HepG2 (cell line): ENCODE measurements around the gene EMP2. TPM values are rescaled to one million over a fixed set of nuclear protein-coding genes. Genes with fewer than 3 reads are reported as not detected.
A peak's percentile ranks its signal among the peaks of the same experiment; 100 is the strongest.

Experiments used
- ARHGAP35 ChIP-seq: sonication (generic); formaldehyde crosslinking; IDR thresholded peaks from 2 replicates; pipeline ENCODE4 v1.9.0; 2022; ENCODE audit warnings: mild to moderate bottlenecking, inconsistent platforms, moderate library complexity, missing genetic modification reagents, borderline replicate concordance
- ATF7 ChIP-seq, 2 experiments: fragments of 450-650 bp in 1 of 2; sonication (generic) in 1 of 2; formaldehyde crosslinking in 1 of 2; IDR thresholded peaks; 2 replicates each; pipeline versions ENCODE4 v1.4.0 to v1.6.1; 2016 to 2020; ENCODE audit warnings: antibody characterized with exemption in 1 of 2, mild to moderate bottlenecking in 1 of 2, missing genetic modification reagents in 1 of 2
- BHLHE40 ChIP-seq: IDR thresholded peaks from 2 replicates; pipeline ENCODE4 v1.6.1; 2011; ENCODE audit warnings: low read length, improper control_type of control experiment
- ELF1 ChIP-seq: sonication (generic); formaldehyde crosslinking; IDR thresholded peaks from 2 replicates; pipeline ENCODE4 v1.4.0; 2020; ENCODE audit warnings: missing genetic modification reagents
- ESRRA ChIP-seq: sonication (generic); formaldehyde crosslinking; IDR thresholded peaks from 2 replicates; pipeline ENCODE4 v1.5.1; 2020; ENCODE audit warnings: mild to moderate bottlenecking, low read depth, missing genetic modification reagents
- FOXM1 ChIP-seq: sonication (generic); formaldehyde crosslinking; IDR thresholded peaks from 2 replicates; pipeline ENCODE4 v1.5.0; 2020; ENCODE audit warnings: missing genetic modification reagents
- HIVEP1 ChIP-seq: sonication (generic); formaldehyde crosslinking; IDR thresholded peaks from 2 replicates; pipeline ENCODE4 v1.4.0; 2020; ENCODE audit warnings: mild to moderate bottlenecking, missing genetic modification reagents
- HMGA1 ChIP-seq: sonication (generic); formaldehyde crosslinking; conservative IDR thresholded peaks from 2 replicates; pipeline ENCODE4 v1.4.0; 2020; ENCODE audit warnings: missing genetic modification reagents
- LRRFIP1 ChIP-seq: sonication (generic); formaldehyde crosslinking; conservative IDR thresholded peaks from 2 replicates; pipeline ENCODE4 v1.4.0; 2020; ENCODE audit warnings: missing genetic modification reagents
- NFIC ChIP-seq: IDR thresholded peaks from 2 replicates; pipeline ENCODE4 v1.6.1; 2012; ENCODE audit warnings: mild to moderate bottlenecking, low read length, inconsistent platforms
- NFKB2 ChIP-seq: sonication (generic); formaldehyde crosslinking; IDR thresholded peaks from 2 replicates; pipeline ENCODE4 v1.4.0; 2020; ENCODE audit warnings: missing genetic modification reagents, borderline replicate concordance
- NR2C2 ChIP-seq: sonication (generic); formaldehyde crosslinking; IDR thresholded peaks from 2 replicates; pipeline ENCODE4 v1.4.0; 2020; ENCODE audit warnings: missing genetic modification reagents, mild to moderate bottlenecking, moderate library complexity, borderline replicate concordance
- PTBP1 ChIP-seq: fragments of 200-400 bp; formaldehyde crosslinking; IDR thresholded peaks from 2 replicates; pipeline ENCODE4 v1.6.1; 2018; ENCODE audit warnings: low read length, low read depth; ENCODE audit not compliant: poor library complexity, severe bottlenecking
- RBFOX2 ChIP-seq: fragments of 200-400 bp; formaldehyde crosslinking; IDR thresholded peaks from 2 replicates; pipeline ENCODE4 v1.6.1; 2017; ENCODE audit warnings: low read depth, mild to moderate bottlenecking, low read length
- TRIM22 ChIP-seq: fragments of 450-650 bp; IDR thresholded peaks from 2 replicates; pipeline ENCODE4 v1.6.1; 2017
- YEATS2 ChIP-seq: sonication (generic); formaldehyde crosslinking; IDR thresholded peaks from 2 replicates; pipeline ENCODE4 v1.4.0; 2020; ENCODE audit warnings: missing genetic modification reagents, borderline replicate concordance
- ZBTB34 ChIP-seq: sonication (generic); formaldehyde crosslinking; IDR thresholded peaks from 2 replicates; pipeline ENCODE4 v1.8.0; 2022; ENCODE audit warnings: mild to moderate bottlenecking, missing genetic modification reagents
- ZEB1 ChIP-seq: IDR thresholded peaks from 2 replicates; pipeline ENCODE4 v1.6.1; 2012; ENCODE audit warnings: mild to moderate bottlenecking, low read depth, inconsistent platforms; ENCODE audit not compliant: insufficient replicate concordance
- ZNF335 ChIP-seq: sonication (generic); formaldehyde crosslinking; IDR thresholded peaks from 2 replicates; pipeline ENCODE4 v1.4.0; 2020; ENCODE audit warnings: missing genetic modification reagents
- ZNF431 ChIP-seq: sonication (generic); formaldehyde crosslinking; IDR thresholded peaks from 2 replicates; pipeline ENCODE4 v1.9.0; 2022; ENCODE audit warnings: missing genetic modification reagents, low read depth, mild to moderate bottlenecking, borderline replicate concordance
- ZNF432 ChIP-seq: sonication (generic); formaldehyde crosslinking; IDR thresholded peaks from 2 replicates; pipeline ENCODE4 v1.5.0; 2020; ENCODE audit warnings: missing genetic modification reagents, mild to moderate bottlenecking, borderline replicate concordance
- ZNF607 ChIP-seq: sonication (generic); formaldehyde crosslinking; IDR thresholded peaks from 2 replicates; pipeline ENCODE4 v1.5.1; 2020; ENCODE audit warnings: missing genetic modification reagents, mild to moderate bottlenecking, borderline replicate concordance
- ZNF7 ChIP-seq: IDR thresholded peaks from 2 replicates; pipeline ENCODE4 v1.6.1; 2016; ENCODE audit warnings: missing biosample characterization, missing genetic modification reagents
- ZNF781 ChIP-seq: sonication (generic); formaldehyde crosslinking; IDR thresholded peaks from 2 replicates; pipeline ENCODE4 v1.5.1; 2020; ENCODE audit warnings: borderline replicate concordance, mild to moderate bottlenecking, missing genetic modification reagents; ENCODE audit errors: not compliant biosample characterization
- polyA plus RNA-seq, 8 experiments: library from polyadenylated mRNA; depleted of rRNA in 3 of 8; stranded (reverse) in 7 of 8; unstranded in 1 of 8; fragments of >200 nt; fragmentation: Illumina TruSeq in 4 of 8; extraction: Trizol in 4 of 8; gene quantifications; 2 replicates each; pipeline versions ENCODE4 v1.2.1 to v1.2.3, GENCODE V29; 2011 to 2016; ENCODE audit warnings: low read depth in 4 of 8, missing spikeins in 1 of 8, mixed read lengths in 1 of 8; ENCODE audit not compliant: insufficient read depth in 1 of 8
- total RNA-seq, 5 experiments: library from RNA; depleted of rRNA; stranded (reverse); fragments of >200 nt; fragmentation: Illumina TruSeq; extraction: Trizol; gene quantifications; 2 replicates each; pipeline ENCODE4 v1.2.3, GENCODE V29; 2016; ENCODE audit warnings: low read depth in 1 of 5
- TF ChIP-seq, protein P1 (sequence below): sonication (generic); formaldehyde crosslinking; IDR thresholded peaks from 2 replicates; pipeline ENCODE4 v1.4.0; 2020; ENCODE audit warnings: missing genetic modification reagents

The EMP2 gene
- total and polyA plus RNA-seq, 2 of the 13 experiments (the other 11 are each of a cell fraction or from before 2014, with no cell fraction given): 24.6 to 91.2 TPM

- peak; percentile 19; the same call in 1 of the 2 replicates for TF ChIP-seq BHLHE40
- TF ChIP-seq ZNF607: peak; percentile 22; the same call in 1 of the 2 replicates
- TF ChIP-seq ARHGAP35 (CRISPR knock-in tag): no peak
- peak; percentile 23; the same call in 1 of the 2 replicates for TF ChIP-seq ZBTB34 (CRISPR knock-in tag)
- TF ChIP-seq FOXM1: no peak
- TF ChIP-seq, protein P1, sequence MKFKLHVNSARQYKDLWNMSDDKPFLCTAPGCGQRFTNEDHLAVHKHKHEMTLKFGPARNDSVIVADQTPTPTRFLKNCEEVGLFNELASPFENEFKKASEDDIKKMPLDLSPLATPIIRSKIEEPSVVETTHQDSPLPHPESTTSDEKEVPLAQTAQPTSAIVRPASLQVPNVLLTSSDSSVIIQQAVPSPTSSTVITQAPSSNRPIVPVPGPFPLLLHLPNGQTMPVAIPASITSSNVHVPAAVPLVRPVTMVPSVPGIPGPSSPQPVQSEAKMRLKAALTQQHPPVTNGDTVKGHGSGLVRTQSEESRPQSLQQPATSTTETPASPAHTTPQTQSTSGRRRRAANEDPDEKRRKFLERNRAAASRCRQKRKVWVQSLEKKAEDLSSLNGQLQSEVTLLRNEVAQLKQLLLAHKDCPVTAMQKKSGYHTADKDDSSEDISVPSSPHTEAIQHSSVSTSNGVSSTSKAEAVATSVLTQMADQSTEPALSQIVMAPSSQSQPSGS: peak; percentile 70
- no peak; the same call in 1 of the 2 replicates for TF ChIP-seq NR2C2 (CRISPR knock-in tag)
- no peak for TF ChIP-seq ZNF432
- TF ChIP-seq ELF1 (CRISPR knock-in tag): peak; percentile 41; the same call in 1 of the 2 replicates
- TF ChIP-seq NFIC: no peak
- no peak for TF ChIP-seq RBFOX2
- 0 out of 2 replicates have a peak, but pooled peaks have one; percentile 8 for TF ChIP-seq HMGA1 (CRISPR knock-in tag)
- no peak for TF ChIP-seq ZNF431 (CRISPR knock-in tag)
- no peak for TF ChIP-seq HIVEP1 (CRISPR knock-in tag)
- TF ChIP-seq PTBP1: no peak
- TF ChIP-seq TRIM22: no peak
- peak; percentile 24 for TF ChIP-seq ZNF781 (CRISPR knock-in tag)
- TF ChIP-seq ESRRA: no peak
- TF ChIP-seq ZNF7 (CRISPR knock-in tag): no peak
- no peak for TF ChIP-seq ZNF335 (CRISPR knock-in tag)
- TF ChIP-seq NFKB2: no peak
- peak; percentile 42; the same call in 1 of the 2 replicates for TF ChIP-seq YEATS2
- TF ChIP-seq ATF7 (IDR thresholded peaks at IDR 0.05): no peak
- no peak for TF ChIP-seq ATF7 (CRISPR knock-in tag; IDR thresholded peaks at IDR 0.05)
- TF ChIP-seq ZEB1: no peak
- TF ChIP-seq LRRFIP1: no peak
These were observed 70.8 kb downstream of the EMP2 start (continued) for GRCh38 chr16:10509534-10510025.
